Lung (tissue), 12 donors: ENCODE results near the gene GDI1. TPM values are rescaled to one million over a fixed set of nuclear protein-coding genes. Genes with fewer than 3 reads are reported as not detected.

Source experiments
- ATAC-seq: fragments of 200-7000 bp; cut with Tn5 transposase; one replicate; pipeline ENCODE4 v1.9.1; 2020; ENCODE audit warnings: moderate number of reproducible peaks; ENCODE audit not compliant: insufficient read depth, low FRiP score
- DNase-seq, 3 donors: peaks; one replicate each; pipeline ENCODE4 v3.0.0-alpha.2; 2013 to 2017
- H3K27ac ChIP-seq, 2 donors: one replicate each; pipeline ENCODE4 v1.5.1; 2013; ENCODE audit warnings: mild to moderate bottlenecking in 2 of 2, moderate library complexity in 2 of 2, control low read depth in 1 of 2, inconsistent platforms in 1 of 2, low read depth in 1 of 2, low read length in 1 of 2
- H3K27me3 ChIP-seq, 3 donors: one replicate each; pipeline ENCODE4 v1.5.1; 2013; ENCODE audit warnings: low read length in 2 of 3; ENCODE audit not compliant: control insufficient read depth in 3 of 3, insufficient read depth in 3 of 3
- H3K36me3 ChIP-seq, 4 donors: one replicate each; pipeline ENCODE4 v1.5.1; 2013; ENCODE audit warnings: low read length in 4 of 4, mild to moderate bottlenecking in 1 of 4, moderate library complexity in 1 of 4; ENCODE audit not compliant: control insufficient read depth in 4 of 4, insufficient read depth in 4 of 4
- H3K4me1 ChIP-seq, 5 donors: one replicate each; pipeline ENCODE4 v1.5.1; 2013; ENCODE audit warnings: low read length in 5 of 5, mild to moderate bottlenecking in 2 of 5, moderate library complexity in 1 of 5; ENCODE audit not compliant: control insufficient read depth in 5 of 5, insufficient read depth in 5 of 5
- H3K4me3 ChIP-seq: one replicate; pipeline ENCODE4 v1.5.1; 2013; ENCODE audit warnings: mild to moderate bottlenecking, control low read depth, moderate library complexity
- H3K9ac ChIP-seq, 2 donors: one replicate each; pipeline ENCODE4 v1.5.1; 2013; ENCODE audit warnings: low read length in 2 of 2, control low read depth in 1 of 2; ENCODE audit not compliant: insufficient read depth in 1 of 2
- H3K9me3 ChIP-seq, 4 donors: one replicate each; pipeline ENCODE4 v1.5.1; 2013; ENCODE audit warnings: low read length in 3 of 4, mild to moderate bottlenecking in 1 of 4, moderate library complexity in 1 of 4; ENCODE audit not compliant: control insufficient read depth in 4 of 4, insufficient read depth in 3 of 4
- CTCF ChIP-seq: IDR thresholded peaks from 2 replicates; pipeline ENCODE4 v1.5.1; 2012; ENCODE audit warnings: mild to moderate bottlenecking; ENCODE audit errors: control extremely low read depth, extremely low read depth
- WGBS, 2 donors: extraction: QIAGEN DNeasy Blood & Tissue Kit; methylation state at CpG; one replicate each; pipeline ENCODE4 v1.1.7; 2013; 5-methylcytosine and 5-hydroxymethylcytosine counted together
- polyA plus RNA-seq, 2 donors: library from polyadenylated mRNA; stranded (reverse); fragments of 200-250 nt; gene quantifications; one replicate each; pipeline ENCODE4 v1.2.1, GENCODE V29; 2013
- total RNA-seq, 2 donors: library from RNA; depleted of rRNA in 1 of 2; stranded (reverse); fragments of >200 nt in 1 of 2; gene quantifications; one replicate each; pipeline ENCODE4 v1.2.1, GENCODE V29; 2014 to 2021
- donor health status: control.
- donor health status: control.
- donor health status: Bipolar disorder and iron deficiency.
- donor health status: healthy.
- donor health status: DM: yes; HTN: yes; CAD: no.

Gene GDI1
- total and polyA plus RNA-seq, 4 donors: 64.0 to 130 (median 116) TPM

GRCh38 chrX:154458954-154459778 is 22.2 kb downstream of the GDI1 start:
- peak overlapping the region; percentile 48 for H3K4me3 ChIP-seq
- no peaks in the 10 kb centered on the region for H3K27me3 ChIP-seq
- no peak for ATAC-seq
- no peaks in the 10 kb centered on the region for H3K9me3 ChIP-seq
- no peak for DNase-seq
- peak overlapping the region; percentile 52 to 61 for H3K27ac ChIP-seq
- 55 to 60% methylated on average over 8 to 15 of the region's 15 CpGs for WGBS, 2 donors
- peaks cover 0 to 5% (median 2%) of the 10 kb centered on the region in 4 donors for H3K36me3 ChIP-seq
- no peak for TF ChIP-seq CTCF
- no peak overlapping the region for H3K9ac ChIP-seq
- peaks cover 0 to 10% (median 0%) of the 10 kb centered on the region in 5 donors for H3K4me1 ChIP-seq

- Histone ChIP-seq H3K4me3 (no peak overlapping the region), H3K36me3 (peaks cover 0 to 8% (median 2%) of the 10 kb centered on the region in 4 donors), H3K9me3 (no peaks in the 10 kb centered on the region), H3K27me3 (no peaks in the 10 kb centered on the region), H3K27ac (no peak overlapping the region), H3K4me1 (peaks cover 0 to 10% (median 0%) of the 10 kb centered on the region in 5 donors), H3K9ac (no peak overlapping the region)
- WGBS, 2 donors: 65 to 76% methylated on average over 9 to 14 of the region's 14 CpGs
- ATAC-seq (no peak), DNase-seq (no peak)
- no peak for TF ChIP-seq CTCF
These were observed 22.9 kb downstream of the GDI1 start for GRCh38 chrX:154459832-154460231.

GRCh38 chrX:154460326-154460725 is 23.4 kb downstream of the GDI1 start:
- no peak for TF ChIP-seq CTCF
- no peak overlapping the region for H3K27ac ChIP-seq
- H3K36me3 ChIP-seq: peaks cover 0 to 8% (median 3%) of the 10 kb centered on the region in 4 donors
- no peak overlapping the region for H3K9ac ChIP-seq
- H3K9me3 ChIP-seq: no peaks in the 10 kb centered on the region
- H3K4me3 ChIP-seq: no peak overlapping the region
- no peak for ATAC-seq
- 90 to 91% methylated on average over 25 to 26 of the region's 26 CpGs for WGBS, 2 donors
- no peak for DNase-seq
- H3K4me1 ChIP-seq: peaks cover 0 to 10% (median 0%) of the 10 kb centered on the region in 5 donors
- H3K27me3 ChIP-seq: no peaks in the 10 kb centered on the region
